GM12872 (cell line): Measurements from ENCODE around the gene AFF2.

ENCODE experiments used
- TF ChIP-seq, protein P1 (sequence below): IDR thresholded peaks from 3 replicates; pipeline ENCODE4 v1.5.1; 2011; ENCODE audit warnings: low read depth, mild to moderate bottlenecking, low read length, moderate library complexity; ENCODE audit not compliant: insufficient read depth

Gene AFF2

DNA sequence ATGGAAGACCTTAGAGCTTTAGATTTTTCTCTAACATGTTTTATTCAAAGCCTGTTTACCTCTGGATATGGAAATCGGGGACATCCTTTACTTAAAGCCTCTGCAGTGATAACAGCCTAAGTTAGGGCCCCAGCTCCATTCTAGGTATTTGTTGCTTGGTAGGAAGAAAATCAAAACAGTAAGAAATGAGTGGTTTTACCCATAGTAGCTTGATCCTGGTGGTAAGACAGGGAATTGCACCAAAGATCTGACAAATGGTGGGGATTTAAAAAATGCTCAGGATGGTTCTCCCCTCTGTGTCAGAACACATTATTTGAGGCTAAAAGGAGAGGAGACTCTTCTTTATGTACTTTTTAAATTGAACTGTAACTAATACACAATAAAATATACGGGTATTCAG, 52.4 kb downstream of the AFF2 start:
- TF ChIP-seq, protein P1, sequence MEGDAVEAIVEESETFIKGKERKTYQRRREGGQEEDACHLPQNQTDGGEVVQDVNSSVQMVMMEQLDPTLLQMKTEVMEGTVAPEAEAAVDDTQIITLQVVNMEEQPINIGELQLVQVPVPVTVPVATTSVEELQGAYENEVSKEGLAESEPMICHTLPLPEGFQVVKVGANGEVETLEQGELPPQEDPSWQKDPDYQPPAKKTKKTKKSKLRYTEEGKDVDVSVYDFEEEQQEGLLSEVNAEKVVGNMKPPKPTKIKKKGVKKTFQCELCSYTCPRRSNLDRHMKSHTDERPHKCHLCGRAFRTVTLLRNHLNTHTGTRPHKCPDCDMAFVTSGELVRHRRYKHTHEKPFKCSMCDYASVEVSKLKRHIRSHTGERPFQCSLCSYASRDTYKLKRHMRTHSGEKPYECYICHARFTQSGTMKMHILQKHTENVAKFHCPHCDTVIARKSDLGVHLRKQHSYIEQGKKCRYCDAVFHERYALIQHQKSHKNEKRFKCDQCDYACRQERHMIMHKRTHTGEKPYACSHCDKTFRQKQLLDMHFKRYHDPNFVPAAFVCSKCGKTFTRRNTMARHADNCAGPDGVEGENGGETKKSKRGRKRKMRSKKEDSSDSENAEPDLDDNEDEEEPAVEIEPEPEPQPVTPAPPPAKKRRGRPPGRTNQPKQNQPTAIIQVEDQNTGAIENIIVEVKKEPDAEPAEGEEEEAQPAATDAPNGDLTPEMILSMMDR, result peak; percentile 40; the same call in 2 of the 3 replicates

DNA sequence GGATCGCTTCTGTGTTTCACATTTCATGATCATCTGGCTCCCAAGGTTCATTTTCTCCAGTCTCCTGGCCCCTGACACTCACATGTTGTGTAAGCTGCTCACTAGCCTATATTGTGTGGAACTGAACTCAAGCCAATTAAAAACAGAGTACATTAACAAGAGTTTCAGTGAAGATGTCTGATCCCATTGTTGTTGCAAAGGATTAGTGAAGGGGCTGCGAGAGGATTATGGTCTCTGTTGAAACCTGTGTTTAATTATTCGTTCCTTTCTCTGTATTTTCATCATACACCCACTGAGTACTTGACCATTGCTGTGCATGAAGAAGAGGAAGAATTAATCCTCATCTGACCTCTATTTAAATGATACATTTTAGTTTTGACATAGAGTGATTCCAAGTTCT, 54.7 kb downstream of the AFF2 start:
- TF ChIP-seq, protein P1, result no peak

DNA sequence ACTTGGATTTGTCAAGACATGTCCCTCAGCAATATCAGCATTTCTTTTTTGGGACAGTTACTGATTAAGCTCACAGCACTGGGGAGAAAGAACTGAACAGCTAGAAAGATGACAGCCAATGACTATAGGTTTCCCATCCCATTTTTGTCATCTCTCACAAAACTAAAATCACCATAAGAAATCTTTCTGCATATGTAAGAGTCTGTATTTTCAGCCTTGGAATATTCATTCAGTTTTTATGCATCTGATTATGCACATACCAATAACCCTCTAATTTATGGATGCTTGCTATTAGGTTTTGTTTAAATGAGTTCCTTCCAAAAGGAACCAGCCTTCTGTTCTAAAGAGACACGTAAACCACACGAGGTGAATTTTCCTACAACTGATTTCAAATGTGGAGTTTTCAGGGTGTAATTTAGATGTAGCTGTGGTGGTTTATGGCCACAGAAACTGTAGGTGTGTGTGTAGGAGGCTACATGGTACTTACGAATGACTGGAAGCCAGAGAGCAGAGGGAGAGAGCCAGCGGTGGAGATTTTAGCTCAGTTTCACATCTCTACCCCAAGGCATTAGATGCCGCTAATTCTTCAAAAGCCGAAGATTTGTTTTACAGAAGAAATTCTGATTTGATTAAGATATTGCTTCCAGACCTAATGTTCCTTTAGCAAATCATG, 55.3 kb downstream of the AFF2 start:
- TF ChIP-seq, protein P1, result no peak

DNA sequence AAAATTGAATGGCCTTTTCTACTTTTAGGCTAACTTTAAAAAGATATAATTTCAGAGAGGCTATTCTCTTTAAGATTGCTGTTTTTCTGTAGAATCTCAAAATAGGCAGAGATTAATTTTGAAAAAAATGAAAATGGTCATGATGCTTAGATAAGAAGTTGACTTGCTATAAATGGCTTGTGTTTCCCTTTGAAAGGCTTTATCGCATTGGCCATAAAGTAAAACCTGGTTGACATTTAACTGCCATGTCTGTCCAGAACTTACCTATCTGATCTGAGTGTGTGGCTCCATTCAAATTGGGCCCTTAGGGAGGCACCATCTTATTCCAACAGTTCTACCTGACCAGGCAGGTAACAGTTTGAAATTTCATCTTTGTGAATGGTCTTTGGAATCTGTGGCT, 56.1 kb downstream of the AFF2 start:
- TF ChIP-seq, protein P1, result no peak

DNA sequence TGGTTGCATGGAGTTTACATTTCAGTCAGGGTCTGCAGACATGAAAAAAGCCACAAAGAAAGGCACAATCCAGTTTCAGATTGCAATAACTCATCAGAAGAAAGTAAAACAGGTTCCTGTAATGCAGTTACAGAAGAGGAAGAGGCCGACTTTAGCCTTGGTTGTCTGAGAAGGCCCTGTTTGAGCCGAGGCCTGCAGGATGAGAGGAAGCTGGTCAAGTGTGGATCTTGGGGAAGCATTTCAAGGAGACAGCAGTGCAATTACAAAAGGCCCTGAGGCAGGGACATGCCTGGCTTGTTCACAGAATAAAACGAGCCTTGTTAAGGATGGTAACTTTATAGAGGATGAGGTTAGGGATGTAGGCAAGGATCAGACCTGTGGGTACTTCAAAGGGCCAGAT, 62.4 kb downstream of the AFF2 start:
- TF ChIP-seq, protein P1, result no peak

DNA sequence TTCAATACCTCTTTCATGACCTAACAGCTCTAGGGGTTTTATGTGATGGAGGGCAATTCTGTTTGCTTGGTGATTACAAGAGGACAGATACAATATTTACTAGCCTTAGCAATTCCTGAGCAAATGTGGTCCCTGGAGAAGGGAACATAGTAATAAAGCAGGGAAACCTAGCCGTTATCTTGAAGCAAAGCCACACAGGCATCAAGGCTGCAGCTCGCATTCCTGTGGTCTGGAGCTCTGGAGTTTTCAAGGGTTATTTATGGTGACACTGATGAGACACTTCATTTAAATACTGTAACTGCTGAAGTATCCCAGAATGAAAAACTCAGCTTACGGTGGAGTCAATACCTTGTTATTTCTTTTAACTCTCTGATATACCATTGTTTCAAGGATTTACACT, 66.8 kb downstream of the AFF2 start:
- TF ChIP-seq, protein P1, result no peak

DNA sequence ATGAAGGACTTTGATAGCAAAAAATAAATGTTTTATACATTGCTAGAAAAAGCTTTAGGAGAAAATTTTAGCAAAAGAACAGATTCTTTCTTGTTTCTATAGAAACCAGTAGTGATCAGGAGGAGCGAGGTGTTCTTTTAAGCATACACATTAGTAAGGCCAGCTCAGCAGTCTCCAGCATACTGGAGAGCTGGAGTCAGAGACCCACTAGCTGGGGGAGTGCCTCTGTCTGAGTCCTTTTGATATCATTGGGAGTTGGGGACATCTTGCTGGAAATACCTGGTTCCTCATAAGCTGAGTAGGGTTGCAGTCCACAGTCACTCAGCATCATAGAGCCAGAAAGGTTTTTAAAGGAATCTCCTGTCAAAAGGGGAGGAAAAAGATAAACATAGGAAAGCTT, 67.4 kb downstream of the AFF2 start:
- TF ChIP-seq, protein P1, result no peak
